ENCODE results near the gene MRPS10.
"Not testable (repeated sequence)": the region's sequence is repeated elsewhere in the genome, so short reads cannot be mapped to it uniquely, and the experiment has no call there.

MRPS10 gene

GRCh38 chr6:42177514-42178364 is 39.9 kb downstream of the MRPS10 start:
- Mint-ChIP-seq H3K27me3 (ENCODE audit: low read depth, poor library complexity) (peaks cover 18% of the 10 kb centered on the region), H3K27ac (no peak overlapping the region), H3K4me1 (peaks cover 21% of the 10 kb centered on the region), H3K36me3 (ENCODE audit: low read depth) (no peaks in the 10 kb centered on the region), H3K4me3 (peak overlapping the region; percentile 80), H3K9me3 (no peaks in the 10 kb centered on the region)
- DNase-seq = peak; percentile 86
- no peak for TF ChIP-seq CTCF (IDR thresholded peaks at IDR 0.05)

GRCh38 chr6:42176981-42177380 is 40.7 kb downstream of the MRPS10 start:
- no peak for TF ChIP-seq CTCF (IDR thresholded peaks at IDR 0.05)
- H3K4me1 Mint-ChIP-seq = peaks cover 21% of the 10 kb centered on the region
- H3K36me3 Mint-ChIP-seq (ENCODE audit: low read depth) = no peaks in the 10 kb centered on the region
- no peaks in the 10 kb centered on the region for H3K9me3 Mint-ChIP-seq
- H3K4me3 Mint-ChIP-seq = peak overlapping the region; percentile 52
- H3K27ac Mint-ChIP-seq = no peak overlapping the region
- peaks cover 16% of the 10 kb centered on the region for H3K27me3 Mint-ChIP-seq (ENCODE audit: low read depth, poor library complexity)
- no peak for DNase-seq

GRCh38 chr6:42175860-42176259 is 41.8 kb downstream of the MRPS10 start:
- Mint-ChIP-seq H3K27me3 (ENCODE audit: low read depth, poor library complexity) (peaks cover 14% of the 10 kb centered on the region), H3K4me3 (no peak overlapping the region)
- no peak for TF ChIP-seq CTCF (IDR thresholded peaks at IDR 0.05)

GRCh38 chr6:42173101-42173500 is 44.6 kb downstream of the MRPS10 start, which contains the start of gene GUCA1A:
Gene GUCA1A, plus strand, starts transcription at chr6:42173364. Its CDS starts 250 bp downstream, at chr6:42173614.
- no peak within 1 kb of the TSS for H3K27ac Mint-ChIP-seq
- H3K4me3 Mint-ChIP-seq = no peak within 1 kb of the TSS
- peaks cover 16% of the 10 kb centered on the region for H3K27me3 Mint-ChIP-seq (ENCODE audit: low read depth, poor library complexity)
- peaks cover 5% of the 10 kb centered on the region for H3K4me1 Mint-ChIP-seq
- H3K9me3 Mint-ChIP-seq = no peaks in the 10 kb centered on the region
- DNase-seq = no peak
- no peak for TF ChIP-seq CTCF (IDR thresholded peaks at IDR 0.05)
- H3K36me3 Mint-ChIP-seq (ENCODE audit: low read depth) = no peaks in the 10 kb centered on the region

More at GRCh38 chr6:42175860-42176259, 41.8 kb downstream of the MRPS10 start:
- Mint-ChIP-seq H3K36me3 (ENCODE audit: low read depth) (no peaks in the 10 kb centered on the region), H3K4me1 (peaks cover 21% of the 10 kb centered on the region), H3K27ac (no peak overlapping the region), H3K9me3 (no peaks in the 10 kb centered on the region)
- no peak for DNase-seq

- H3K9me3 Mint-ChIP-seq = no peaks in the 10 kb centered on the region
- DNase-seq = no peak
- no peak overlapping the region for H3K4me3 Mint-ChIP-seq
- no peaks in the 10 kb centered on the region for H3K36me3 Mint-ChIP-seq (ENCODE audit: low read depth)
- H3K27ac Mint-ChIP-seq = no peak overlapping the region
- H3K4me1 Mint-ChIP-seq = peaks cover under 1% of the 10 kb centered on the region
- peaks cover 13% of the 10 kb centered on the region for H3K27me3 Mint-ChIP-seq (ENCODE audit: low read depth, poor library complexity)
- no peak for TF ChIP-seq CTCF (IDR thresholded peaks at IDR 0.05)
Observed at GRCh38 chr6:42171813-42172581, 45.7 kb downstream of the MRPS10 start.

GRCh38 chr6:42169780-42170179 is 47.9 kb downstream of the MRPS10 start:
- Mint-ChIP-seq H3K4me1 (peaks cover 19% of the 10 kb centered on the region), H3K27me3 (ENCODE audit: low read depth, poor library complexity) (peaks cover 16% of the 10 kb centered on the region)
- not testable (repeated sequence) for H3K27ac Mint-ChIP-seq; H3K9me3 Mint-ChIP-seq; H3K36me3 Mint-ChIP-seq (ENCODE audit: low read depth); DNase-seq; H3K4me3 Mint-ChIP-seq

Data from nephron progenitor cell (in vitro differentiated cells).